K562 (cell line): Measurements from ENCODE around the gene FREM3. TPM values are rescaled to one million over a fixed set of nuclear protein-coding genes. Genes with fewer than 3 reads are reported as not detected.

Experiments
- ATAC-seq: fragments of 200-7000 bp; cut with Tn5 transposase; 3 replicates; pipeline ENCODE4 v1.9.1; 2020; ENCODE audit warnings: moderate library complexity
- BruUV-seq: library from RNA; stranded (reverse); fragments of 400-500 nt; replicated peaks from 2 replicates; lab custom pipeline; 2021; lab: Mats Ljungman, UMichigan
- CTCF ChIA-PET: fragments of 300-600 bp; formaldehyde crosslinking; extraction: SDS; loops from one replicate; lab custom pipeline; 2021; ENCODE audit warnings: low intra/inter-chr PET ratio; lab: Yijun Ruan, JAX
- POLR2A ChIA-PET: fragments of 300-600, 350-650 bp; sonication (Branson Sonifier 250); formaldehyde crosslinking; extraction: SDS; loops from one replicate; lab custom pipeline; 2021; ENCODE audit warnings: antibody characterized with exemption, inconsistent platforms; lab: Yijun Ruan, JAX
- DNase-seq, 4 experiments: peaks; one replicate each; pipeline versions ENCODE4 v3.0.0 to v3.0.0-alpha.2; 2011 to 2018; ENCODE audit warnings: low spot score in 3 of 4, mixed read lengths in 3 of 4; ENCODE audit errors: extremely low read depth in 1 of 4
- FAIRE-seq: peaks from 2 replicates; lab custom pipeline; 2011; peaks lifted over from hg19 to GRCh38; lab: Jason Lieb, UNC
- H2AFZ ChIP-seq: 2 replicates; pipeline ENCODE4 v1.6.0; 2011; ENCODE audit warnings: low read depth, low read length, control low read depth, inconsistent platforms
- H3K27ac ChIP-seq: fragments of 200-600 bp; 3 replicates; pipeline ENCODE4 v1.8.0; 2011; ENCODE audit warnings: low read depth, mild to moderate bottlenecking, control low read depth, inconsistent platforms, low read length, moderate library complexity, mixed read lengths; ENCODE audit errors: extremely low read depth
- H3K27me3 ChIP-seq, 2 experiments: fragments of 300-600 bp in 1 of 2; 2 replicates in 1 of 2; 3 replicates in 1 of 2; pipeline versions ENCODE4 v1.6.0 to v1.8.0; 2011; ENCODE audit warnings: inconsistent platforms in 2 of 2, low read length in 2 of 2, mild to moderate bottlenecking in 1 of 2, mixed read lengths in 1 of 2, moderate library complexity in 1 of 2; ENCODE audit not compliant: control insufficient read depth in 2 of 2, insufficient read depth in 2 of 2
- H3K36me3 ChIP-seq: fragments of 300-600 bp; 3 replicates; pipeline ENCODE4 v1.8.0; 2011; ENCODE audit warnings: mild to moderate bottlenecking, low read length, inconsistent platforms; ENCODE audit not compliant: control insufficient read depth, insufficient read depth
- H3K4me1 ChIP-seq, 2 experiments: fragments of 200-600 bp in 1 of 2; replicated peaks in 1 of 2; 2 replicates in 1 of 2; 3 replicates in 1 of 2; pipeline versions ENCODE4 v1.5.1 to v1.8.0; 2011; ENCODE audit warnings: inconsistent platforms in 2 of 2, low read length in 2 of 2, mild to moderate bottlenecking in 1 of 2, mixed read lengths in 1 of 2, moderate library complexity in 1 of 2; ENCODE audit not compliant: control insufficient read depth in 2 of 2, insufficient read depth in 2 of 2
- H3K4me2 ChIP-seq: 2 replicates; pipeline ENCODE4 v1.6.1; 2011; ENCODE audit warnings: low read length, control low read depth, inconsistent platforms, mixed read lengths; ENCODE audit not compliant: insufficient read depth
- H3K4me3 ChIP-seq: fragments of 200-600 bp; sonication (generic), shearing (Covaris generic); 2 replicates; pipeline ENCODE4 v1.5.1; 2016; ENCODE audit warnings: control low read depth, inconsistent platforms
- H3K79me2 ChIP-seq: fragments of 200-600 bp; 3 replicates; pipeline ENCODE4 v1.8.0; 2011; ENCODE audit warnings: low read length, inconsistent platforms; ENCODE audit not compliant: control insufficient read depth, insufficient read depth
- H3K9ac ChIP-seq, 2 experiments: 2 replicates each; pipeline versions ENCODE4 v1.6.0 to v1.6.1; 2011; ENCODE audit warnings: low read depth in 2 of 2, low read length in 2 of 2, control low read depth in 1 of 2, inconsistent platforms in 1 of 2, mild to moderate bottlenecking in 1 of 2, mixed read lengths in 1 of 2; ENCODE audit not compliant: insufficient read depth in 1 of 2
- H3K9me1 ChIP-seq: one replicate; pipeline ENCODE4 v1.6.0; 2011; ENCODE audit warnings: inconsistent platforms, mild to moderate bottlenecking, low read length, moderate library complexity; ENCODE audit not compliant: control insufficient read depth, insufficient read depth
- H3K9me3 ChIP-seq: replicated peaks from 2 replicates; pipeline ENCODE4 v1.5.1; 2011; ENCODE audit warnings: low read depth, low read length, inconsistent platforms; ENCODE audit not compliant: control insufficient read depth, insufficient read depth
- H4K20me1 ChIP-seq: replicated peaks from 2 replicates; pipeline ENCODE4 v1.6.1; 2011; ENCODE audit warnings: low read length, inconsistent platforms, mixed read lengths; ENCODE audit not compliant: control insufficient read depth, insufficient read depth
- CCNT2 ChIP-seq: IDR thresholded peaks from 2 replicates; pipeline ENCODE4 v1.6.1; 2011; ENCODE audit warnings: borderline replicate concordance, low read depth, mild to moderate bottlenecking, moderate library complexity, mixed read lengths, low read length; ENCODE audit not compliant: insufficient read length; ENCODE audit errors: extremely low read depth
- LARP7 ChIP-seq: fragments of 450-650 bp; IDR thresholded peaks from 2 replicates; pipeline ENCODE4 v1.6.1; 2016
- MAFK ChIP-seq: IDR thresholded peaks from 2 replicates; pipeline ENCODE4 v1.6.1; 2011; ENCODE audit warnings: low read length, improper control_type of control experiment
- NONO ChIP-seq, 2 experiments: fragments of 200-400 bp in 1 of 2; fragments of 450-650 bp in 1 of 2; formaldehyde crosslinking in 1 of 2; IDR thresholded peaks; 2 replicates each; pipeline ENCODE4 v1.6.1; 2017; ENCODE audit warnings: low read depth in 2 of 2, mild to moderate bottlenecking in 2 of 2, moderate library complexity in 2 of 2, low read length in 1 of 2
- PHF20 ChIP-seq: fragments of 450-650 bp; IDR thresholded peaks from 2 replicates; pipeline ENCODE4 v1.6.1; 2018; ENCODE audit not compliant: partially characterized antibody
- TAF7 ChIP-seq: fragments of 450-650 bp; IDR thresholded peaks from 2 replicates; pipeline ENCODE4 v1.6.1; 2016; ENCODE audit warnings: missing genetic modification characterization, missing compliant biosample characterization
- TBP ChIP-seq: optimal IDR thresholded peaks from 2 replicates; pipeline ENCODE3; 2011; ENCODE audit warnings: low read depth, low read length, improper control_type of control experiment
- ZNF253 ChIP-seq: fragments of 250-450 bp; sonication (Bioruptor Pico); conservative IDR thresholded peaks from 2 replicates; pipeline ENCODE4 v1.6.1; 2021; ENCODE audit warnings: mild to moderate bottlenecking
- ZNF57 ChIP-seq: fragments of 450-650 bp; formaldehyde crosslinking; IDR thresholded peaks from 2 replicates; pipeline ENCODE4 v1.4.0; 2020; ENCODE audit warnings: mild to moderate bottlenecking, moderate library complexity
- ZNF695 ChIP-seq: fragments of 450-650 bp; formaldehyde crosslinking; IDR thresholded peaks from 2 replicates; pipeline ENCODE4 v1.4.0; 2020; ENCODE audit warnings: mild to moderate bottlenecking, moderate library complexity
- WGBS: fragments of 100-300 bp; shearing (Covaris generic); methylation state at CpG from one replicate; pipeline ENCODE4 v1.1.6; 2016; ENCODE audit warnings: low coverage, mixed read lengths; ENCODE audit not compliant: insufficient coverage; ENCODE audit errors: missing lambda C conversion rate; 5-methylcytosine and 5-hydroxymethylcytosine counted together
- in situ Hi-C: fragments of 300-500 bp; cut with MboI; formaldehyde crosslinking; loops from 4 replicates; pipeline ENCODE4 v1.15.0; 2018; ENCODE audit warnings: inconsistent platforms, mixed read lengths
- intact Hi-C: fragments of 100-400 bp; cut with micrococcal nuclease; formaldehyde crosslinking; loops from 2 replicates; pipeline ENCODE4 v1.14.2; 2022
- polyA plus RNA-seq, 8 experiments: library from polyadenylated mRNA; depleted of rRNA in 4 of 8; stranded (reverse) in 5 of 8; unstranded in 3 of 8; fragments of >200 nt; fragmentation: Nextera tagmentation in 2 of 8; fragmentation: Illumina TruSeq in 1 of 8; extraction: Ambion mirVana in 2 of 8; extraction: Trizol in 1 of 8; gene quantifications; 2 replicates each; pipeline versions ENCODE4 v1.2.1 to v1.2.3, GENCODE V29; 2011 to 2014; ENCODE audit warnings: inconsistent platforms in 1 of 8, missing spikeins in 1 of 8
- total RNA-seq, 7 experiments: library from RNA; depleted of rRNA in 6 of 7; stranded (reverse); fragments of >200 nt in 6 of 7; fragmentation: Illumina TruSeq in 2 of 7; extraction: Trizol in 2 of 7; gene quantifications; 2 replicates each; pipeline versions ENCODE4 v1.2.1 to v1.2.3, GENCODE V29; 2011 to 2021; ENCODE audit warnings: low replicate concordance in 1 of 7
- TF ChIP-seq, protein P1 (sequence below): fragments of 450-650 bp; IDR thresholded peaks from 2 replicates; pipeline ENCODE4 v1.6.1; 2016; ENCODE audit warnings: missing biosample characterization, missing genetic modification characterization

Gene FREM3
- total and polyA plus RNA-seq, 9 of the 15 experiments (the other 6 are each of a cell fraction or from before 2014, with no cell fraction given): not detected

DNA sequence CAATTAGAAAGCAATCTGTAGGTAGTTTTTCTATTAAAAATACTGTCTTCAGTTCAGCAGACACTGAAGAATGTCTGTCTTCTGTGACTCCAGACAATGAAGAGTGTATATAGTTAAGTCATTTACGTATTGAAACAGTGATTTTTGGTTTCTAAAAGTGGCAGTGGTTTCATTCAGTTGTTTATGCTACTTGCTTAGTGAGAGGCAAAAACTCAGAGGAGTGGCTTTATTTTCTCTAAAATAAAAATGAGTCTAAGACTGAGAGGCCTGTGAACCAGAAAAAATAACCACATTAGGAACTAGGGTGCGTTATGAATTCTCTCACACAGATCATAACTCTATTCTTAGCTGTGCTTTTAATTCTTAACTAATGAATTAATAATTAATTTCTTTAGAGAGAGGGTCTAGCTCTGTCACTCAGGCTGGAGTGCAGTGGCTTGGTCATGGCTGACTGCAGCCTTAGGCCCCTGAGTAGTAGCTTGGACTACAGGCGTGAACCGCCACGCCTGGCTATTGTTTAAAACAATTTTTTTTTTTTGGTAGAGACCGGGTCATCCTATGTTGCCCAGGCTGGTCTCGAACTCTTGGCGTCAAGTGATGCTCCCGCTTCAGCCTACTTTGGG is 31.4 kb downstream of the FREM3 start:
- ATAC-seq: no peak
- Histone ChIP-seq H3K9me1 (no peaks in the 10 kb centered on the region), H3K27ac (no peak overlapping the region), H3K4me2 (no peak overlapping the region), H3K9ac (no peak overlapping the region), H2AFZ (no peak overlapping the region), H4K20me1 (no peaks in the 10 kb centered on the region), H3K4me3 (no peak overlapping the region), H3K79me2 (no peaks in the 10 kb centered on the region), H3K36me3 (no peaks in the 10 kb centered on the region), H3K4me1 (no peaks in the 10 kb centered on the region), H3K9me3 (no peaks in the 10 kb centered on the region), H3K27me3 (no peaks in the 10 kb centered on the region)
- FAIRE-seq: no peak
- no TSS peak for BruUV-seq
- 10% methylated on average over 9 of the region's 9 CpGs for WGBS
- TF ChIP-seq ZNF695 (CRISPR knock-in tag) (no peak), PHF20 (no peak), TAF7 (tag) (no peak), ZNF253 (CRISPR knock-in tag) (no peak), ZNF57 (no peak), TBP (no peak), MAFK (no peak), LARP7 (no peak), CCNT2 (no peak), NONO (IDR thresholded peaks at IDR 0.05; ENCODE audit: low read depth in 2 of 2, low read length in 1 of 2) (no peak)
- TF ChIP-seq, protein P1, sequence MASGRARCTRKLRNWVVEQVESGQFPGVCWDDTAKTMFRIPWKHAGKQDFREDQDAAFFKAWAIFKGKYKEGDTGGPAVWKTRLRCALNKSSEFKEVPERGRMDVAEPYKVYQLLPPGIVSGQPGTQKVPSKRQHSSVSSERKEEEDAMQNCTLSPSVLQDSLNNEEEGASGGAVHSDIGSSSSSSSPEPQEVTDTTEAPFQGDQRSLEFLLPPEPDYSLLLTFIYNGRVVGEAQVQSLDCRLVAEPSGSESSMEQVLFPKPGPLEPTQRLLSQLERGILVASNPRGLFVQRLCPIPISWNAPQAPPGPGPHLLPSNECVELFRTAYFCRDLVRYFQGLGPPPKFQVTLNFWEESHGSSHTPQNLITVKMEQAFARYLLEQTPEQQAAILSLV (tag): no peak
- ChIA-PET POLR2A (no interaction called here), CTCF (no interaction called here)
- DNase-seq: no peak
- in situ Hi-C loops: no loop called here
- intact Hi-C loops: no loop called here
